IPS-20b (cell line): ENCODE measurements around the gene RHO.

Experiments
- H3K27ac ChIP-seq: one replicate; pipeline ENCODE4 v1.5.1; 2013; ENCODE audit warnings: low read length
- H3K27me3 ChIP-seq: 2 replicates; pipeline ENCODE4 v1.6.1; 2013; ENCODE audit warnings: mild to moderate bottlenecking, low read length, inconsistent platforms; ENCODE audit not compliant: insufficient read depth
- H3K36me3 ChIP-seq: 2 replicates; pipeline ENCODE4 v1.6.1; 2013; ENCODE audit warnings: low read depth, mild to moderate bottlenecking, inconsistent platforms, low read length, moderate library complexity; ENCODE audit not compliant: insufficient read depth
- H3K4me1 ChIP-seq: 2 replicates; pipeline ENCODE4 v1.6.1; 2013; ENCODE audit warnings: mild to moderate bottlenecking, control low read depth, inconsistent platforms, low read length, moderate library complexity; ENCODE audit not compliant: insufficient read depth
- H3K4me3 ChIP-seq: 2 replicates; pipeline ENCODE4 v1.5.1; 2013; ENCODE audit warnings: mild to moderate bottlenecking, low read length, inconsistent platforms
- H3K9ac ChIP-seq: 2 replicates; pipeline ENCODE4 v1.6.1; 2013; ENCODE audit warnings: low read depth, mild to moderate bottlenecking, inconsistent platforms, low read length, moderate library complexity
- H3K9me3 ChIP-seq: 2 replicates; pipeline ENCODE4 v1.6.1; 2013; ENCODE audit warnings: mild to moderate bottlenecking, low read depth, low read length, inconsistent platforms; ENCODE audit not compliant: insufficient read depth

Gene RHO

DNA sequence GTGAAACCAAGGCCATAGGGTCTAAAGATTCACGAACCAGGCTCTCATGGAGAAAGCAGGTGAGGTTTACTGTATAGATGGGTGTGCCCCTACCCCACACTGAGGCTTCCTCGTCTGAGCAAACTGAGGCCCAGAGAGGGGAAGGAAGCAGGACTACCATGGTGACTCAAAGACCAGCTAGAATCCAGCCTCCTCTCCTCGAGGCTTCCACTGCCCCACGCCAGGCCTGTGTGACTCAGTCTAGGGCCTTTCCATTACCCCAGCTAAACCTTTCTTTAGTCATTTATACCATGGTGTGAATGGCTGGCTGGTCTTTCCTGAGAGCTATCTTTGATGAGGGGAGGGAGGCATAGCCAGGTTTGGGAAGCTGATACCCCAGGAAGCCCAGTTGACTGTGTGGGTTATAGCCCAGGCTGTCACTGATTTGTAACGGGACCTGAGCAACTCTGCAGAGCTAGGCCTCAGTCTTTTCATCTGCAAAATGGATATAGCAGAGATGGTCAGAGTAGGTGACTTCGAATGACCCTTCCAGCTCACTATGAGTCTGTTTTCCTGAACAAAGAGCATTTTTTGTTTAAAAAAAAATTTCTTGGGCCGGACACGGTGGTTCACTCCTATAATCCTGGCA is 3.0 kb upstream of the RHO start:
- Histone ChIP-seq H3K4me1 (peaks cover 9% of the 10 kb centered on the region), H3K4me3 (no peak overlapping the region), H3K36me3 (no peaks in the 10 kb centered on the region), H3K27ac (no peak overlapping the region), H3K9me3 (no peaks in the 10 kb centered on the region), H3K9ac (no peak overlapping the region), H3K27me3 (no peaks in the 10 kb centered on the region)

DNA sequence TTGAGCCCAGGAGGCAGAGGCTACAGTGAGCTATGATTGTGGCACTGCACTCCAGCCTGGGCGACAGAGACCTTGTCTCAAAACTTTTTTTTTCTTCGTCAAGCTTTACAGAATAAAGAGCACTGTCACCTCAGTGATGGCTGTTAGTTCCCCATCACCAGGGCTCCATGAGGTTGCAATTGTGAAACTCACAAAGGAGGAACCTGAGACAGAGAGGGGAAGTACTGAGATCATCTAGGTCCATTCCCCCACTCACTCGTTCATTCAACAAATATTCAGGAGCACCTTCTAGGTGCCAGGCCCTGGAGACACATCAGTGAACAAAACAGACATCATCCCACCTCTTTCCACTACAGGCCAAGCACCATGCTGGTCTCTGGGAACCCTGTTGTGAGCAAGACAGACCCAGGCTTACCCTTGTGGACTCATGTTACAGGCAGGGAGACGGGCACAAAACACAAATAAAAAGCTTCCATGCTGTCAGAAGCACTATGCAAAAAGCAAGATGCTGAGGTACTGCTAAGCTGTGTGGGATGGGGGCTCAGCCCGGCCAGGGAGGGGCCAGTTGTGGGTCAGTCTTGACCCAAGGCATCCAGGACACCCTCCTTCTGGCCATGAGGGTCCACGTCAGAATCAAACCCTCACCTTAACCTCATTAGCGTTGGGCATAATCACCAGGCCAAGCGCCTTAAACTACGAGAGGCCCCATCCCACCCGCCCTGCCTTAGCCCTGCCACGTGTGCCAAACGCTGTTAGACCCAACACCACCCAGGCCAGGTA is 2.1 kb upstream of the RHO start:
- H3K27ac ChIP-seq = no peak overlapping the region
- no peaks in the 10 kb centered on the region for H3K9me3 ChIP-seq
- no peak overlapping the region for H3K4me3 ChIP-seq
- no peak overlapping the region for H3K9ac ChIP-seq
- H3K4me1 ChIP-seq = peaks cover 13% of the 10 kb centered on the region
- no peaks in the 10 kb centered on the region for H3K36me3 ChIP-seq
- H3K27me3 ChIP-seq = no peaks in the 10 kb centered on the region

DNA sequence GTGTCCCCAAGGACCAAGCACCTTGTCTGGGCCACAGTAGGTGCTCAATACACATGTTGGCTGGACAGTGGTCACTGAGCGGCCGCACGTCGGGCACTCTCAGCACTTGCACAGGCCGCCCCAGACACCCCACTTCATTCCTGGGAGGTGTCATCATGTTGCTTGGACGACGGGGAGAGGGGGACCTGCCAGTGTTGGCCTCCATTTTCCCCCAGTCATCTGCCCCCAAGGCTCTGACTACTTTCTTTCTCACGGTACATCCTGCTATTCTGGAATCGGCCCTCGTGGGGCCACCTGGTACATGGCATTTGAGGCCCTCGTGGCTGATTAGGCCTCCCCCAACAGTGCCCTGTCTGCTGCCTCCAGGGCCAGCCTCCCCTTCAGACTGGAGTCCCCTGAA is 1.2 kb upstream of the RHO start:
- Histone ChIP-seq H3K9ac (no peak overlapping the region), H3K4me1 (peaks cover 13% of the 10 kb centered on the region), H3K27me3 (no peaks in the 10 kb centered on the region), H3K27ac (no peak overlapping the region), H3K9me3 (no peaks in the 10 kb centered on the region), H3K36me3 (no peaks in the 10 kb centered on the region), H3K4me3 (no peak overlapping the region)

DNA sequence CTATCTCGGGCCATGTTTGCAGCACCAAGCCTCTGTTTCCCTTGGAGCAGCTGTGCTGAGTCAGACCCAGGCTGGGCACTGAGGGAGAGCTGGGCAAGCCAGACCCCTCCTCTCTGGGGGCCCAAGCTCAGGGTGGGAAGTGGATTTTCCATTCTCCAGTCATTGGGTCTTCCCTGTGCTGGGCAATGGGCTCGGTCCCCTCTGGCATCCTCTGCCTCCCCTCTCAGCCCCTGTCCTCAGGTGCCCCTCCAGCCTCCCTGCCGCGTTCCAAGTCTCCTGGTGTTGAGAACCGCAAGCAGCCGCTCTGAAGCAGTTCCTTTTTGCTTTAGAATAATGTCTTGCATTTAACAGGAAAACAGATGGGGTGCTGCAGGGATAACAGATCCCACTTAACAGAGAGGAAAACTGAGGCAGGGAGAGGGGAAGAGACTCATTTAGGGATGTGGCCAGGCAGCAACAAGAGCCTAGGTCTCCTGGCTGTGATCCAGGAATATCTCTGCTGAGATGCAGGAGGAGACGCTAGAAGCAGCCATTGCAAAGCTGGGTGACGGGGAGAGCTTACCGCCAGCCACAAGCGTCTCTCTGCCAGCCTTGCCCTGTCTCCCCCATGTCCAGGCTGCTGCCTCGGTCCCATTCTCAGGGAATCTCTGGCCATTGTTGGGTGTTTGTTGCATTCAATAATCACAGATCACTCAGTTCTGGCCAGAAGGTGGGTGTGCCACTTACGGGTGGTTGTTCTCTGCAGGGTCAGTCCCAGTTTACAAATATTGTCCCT is 1.2 kb downstream of the RHO start:
- H3K9me3 ChIP-seq = no peaks in the 10 kb centered on the region
- H3K27me3 ChIP-seq = no peaks in the 10 kb centered on the region
- H3K4me1 ChIP-seq = peaks cover 16% of the 10 kb centered on the region
- H3K27ac ChIP-seq = no peak overlapping the region
- H3K9ac ChIP-seq = peak overlapping the region; percentile 12; the same call in 1 of the 2 replicates
- no peaks in the 10 kb centered on the region for H3K36me3 ChIP-seq
- H3K4me3 ChIP-seq = peak overlapping the region; percentile 31; the same call in 1 of the 2 replicates

DNA sequence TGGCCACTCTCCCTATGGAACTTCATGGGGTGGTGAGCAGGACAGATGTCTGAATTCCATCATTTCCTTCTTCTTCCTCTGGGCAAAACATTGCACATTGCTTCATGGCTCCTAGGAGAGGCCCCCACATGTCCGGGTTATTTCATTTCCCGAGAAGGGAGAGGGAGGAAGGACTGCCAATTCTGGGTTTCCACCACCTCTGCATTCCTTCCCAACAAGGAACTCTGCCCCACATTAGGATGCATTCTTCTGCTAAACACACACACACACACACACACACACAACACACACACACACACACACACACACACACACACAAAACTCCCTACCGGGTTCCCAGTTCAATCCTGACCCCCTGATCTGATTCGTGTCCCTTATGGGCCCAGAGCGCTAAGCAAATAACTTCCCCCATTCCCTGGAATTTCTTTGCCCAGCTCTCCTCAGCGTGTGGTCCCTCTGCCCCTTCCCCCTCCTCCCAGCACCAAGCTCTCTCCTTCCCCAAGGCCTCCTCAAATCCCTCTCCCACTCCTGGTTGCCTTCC is 1.9 kb downstream of the RHO start:
- H3K27me3 ChIP-seq = no peaks in the 10 kb centered on the region
- no peaks in the 10 kb centered on the region for H3K9me3 ChIP-seq
- H3K4me3 ChIP-seq = peak overlapping the region; percentile 31; the same call in 1 of the 2 replicates
- H3K27ac ChIP-seq = no peak overlapping the region
- H3K36me3 ChIP-seq = no peaks in the 10 kb centered on the region
- peaks cover 16% of the 10 kb centered on the region for H3K4me1 ChIP-seq
- H3K9ac ChIP-seq = peak overlapping the region; percentile 25; the same call in 1 of the 2 replicates

DNA sequence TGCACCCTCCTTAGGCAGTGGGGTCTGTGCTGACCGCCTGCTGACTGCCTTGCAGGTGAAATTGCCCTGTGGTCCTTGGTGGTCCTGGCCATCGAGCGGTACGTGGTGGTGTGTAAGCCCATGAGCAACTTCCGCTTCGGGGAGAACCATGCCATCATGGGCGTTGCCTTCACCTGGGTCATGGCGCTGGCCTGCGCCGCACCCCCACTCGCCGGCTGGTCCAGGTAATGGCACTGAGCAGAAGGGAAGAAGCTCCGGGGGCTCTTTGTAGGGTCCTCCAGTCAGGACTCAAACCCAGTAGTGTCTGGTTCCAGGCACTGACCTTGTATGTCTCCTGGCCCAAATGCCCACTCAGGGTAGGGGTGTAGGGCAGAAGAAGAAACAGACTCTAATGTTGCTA is 2.4 kb downstream of the RHO start:
- H3K9me3 ChIP-seq = no peaks in the 10 kb centered on the region

DNA sequence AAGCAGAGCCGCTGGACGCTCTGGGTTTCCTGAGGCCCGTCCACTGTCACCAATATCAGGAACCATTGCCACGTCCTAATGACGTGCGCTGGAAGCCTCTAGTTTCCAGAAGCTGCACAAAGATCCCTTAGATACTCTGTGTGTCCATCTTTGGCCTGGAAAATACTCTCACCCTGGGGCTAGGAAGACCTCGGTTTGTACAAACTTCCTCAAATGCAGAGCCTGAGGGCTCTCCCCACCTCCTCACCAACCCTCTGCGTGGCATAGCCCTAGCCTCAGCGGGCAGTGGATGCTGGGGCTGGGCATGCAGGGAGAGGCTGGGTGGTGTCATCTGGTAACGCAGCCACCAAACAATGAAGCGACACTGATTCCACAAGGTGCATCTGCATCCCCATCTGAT is 3.3 kb downstream of the RHO start:
- no peak overlapping the region for H3K27ac ChIP-seq
- H3K4me1 ChIP-seq = peaks cover 16% of the 10 kb centered on the region
- H3K27me3 ChIP-seq = no peaks in the 10 kb centered on the region
- H3K36me3 ChIP-seq = no peaks in the 10 kb centered on the region
- H3K9ac ChIP-seq = no peak overlapping the region
- no peaks in the 10 kb centered on the region for H3K9me3 ChIP-seq
- H3K4me3 ChIP-seq = no peak overlapping the region

More for the DNA sequence above, 2.4 kb downstream of the RHO start:
- H3K27me3 ChIP-seq = no peaks in the 10 kb centered on the region
- no peak overlapping the region for H3K27ac ChIP-seq
- H3K9ac ChIP-seq = peak overlapping the region; percentile 25; the same call in 1 of the 2 replicates
- no peaks in the 10 kb centered on the region for H3K36me3 ChIP-seq
- no peak overlapping the region for H3K4me3 ChIP-seq
- peaks cover 16% of the 10 kb centered on the region for H3K4me1 ChIP-seq

DNA sequence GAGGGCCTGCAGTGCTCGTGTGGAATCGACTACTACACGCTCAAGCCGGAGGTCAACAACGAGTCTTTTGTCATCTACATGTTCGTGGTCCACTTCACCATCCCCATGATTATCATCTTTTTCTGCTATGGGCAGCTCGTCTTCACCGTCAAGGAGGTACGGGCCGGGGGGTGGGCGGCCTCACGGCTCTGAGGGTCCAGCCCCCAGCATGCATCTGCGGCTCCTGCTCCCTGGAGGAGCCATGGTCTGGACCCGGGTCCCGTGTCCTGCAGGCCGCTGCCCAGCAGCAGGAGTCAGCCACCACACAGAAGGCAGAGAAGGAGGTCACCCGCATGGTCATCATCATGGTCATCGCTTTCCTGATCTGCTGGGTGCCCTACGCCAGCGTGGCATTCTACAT is 3.8 kb downstream of the RHO start:
- no peak overlapping the region for H3K27ac ChIP-seq
- H3K27me3 ChIP-seq = no peaks in the 10 kb centered on the region
- no peak overlapping the region for H3K9ac ChIP-seq
- H3K4me1 ChIP-seq = peaks cover 16% of the 10 kb centered on the region
- no peak overlapping the region for H3K4me3 ChIP-seq
- H3K9me3 ChIP-seq = no peaks in the 10 kb centered on the region
- H3K36me3 ChIP-seq = no peaks in the 10 kb centered on the region

DNA sequence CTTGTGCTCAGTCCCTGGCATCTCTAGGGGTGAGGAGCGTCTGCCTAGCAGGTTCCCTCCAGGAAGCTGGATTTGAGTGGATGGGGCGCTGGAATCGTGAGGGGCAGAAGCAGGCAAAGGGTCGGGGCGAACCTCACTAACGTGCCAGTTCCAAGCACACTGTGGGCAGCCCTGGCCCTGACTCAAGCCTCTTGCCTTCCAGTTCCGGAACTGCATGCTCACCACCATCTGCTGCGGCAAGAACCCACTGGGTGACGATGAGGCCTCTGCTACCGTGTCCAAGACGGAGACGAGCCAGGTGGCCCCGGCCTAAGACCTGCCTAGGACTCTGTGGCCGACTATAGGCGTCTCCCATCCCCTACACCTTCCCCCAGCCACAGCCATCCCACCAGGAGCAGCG is 5.0 kb downstream of the RHO start:
- Histone ChIP-seq H3K27ac (no peak overlapping the region), H3K4me3 (no peak overlapping the region), H3K4me1 (peaks cover 16% of the 10 kb centered on the region), H3K9ac (no peak overlapping the region), H3K36me3 (no peaks in the 10 kb centered on the region), H3K9me3 (no peaks in the 10 kb centered on the region), H3K27me3 (no peaks in the 10 kb centered on the region)

DNA sequence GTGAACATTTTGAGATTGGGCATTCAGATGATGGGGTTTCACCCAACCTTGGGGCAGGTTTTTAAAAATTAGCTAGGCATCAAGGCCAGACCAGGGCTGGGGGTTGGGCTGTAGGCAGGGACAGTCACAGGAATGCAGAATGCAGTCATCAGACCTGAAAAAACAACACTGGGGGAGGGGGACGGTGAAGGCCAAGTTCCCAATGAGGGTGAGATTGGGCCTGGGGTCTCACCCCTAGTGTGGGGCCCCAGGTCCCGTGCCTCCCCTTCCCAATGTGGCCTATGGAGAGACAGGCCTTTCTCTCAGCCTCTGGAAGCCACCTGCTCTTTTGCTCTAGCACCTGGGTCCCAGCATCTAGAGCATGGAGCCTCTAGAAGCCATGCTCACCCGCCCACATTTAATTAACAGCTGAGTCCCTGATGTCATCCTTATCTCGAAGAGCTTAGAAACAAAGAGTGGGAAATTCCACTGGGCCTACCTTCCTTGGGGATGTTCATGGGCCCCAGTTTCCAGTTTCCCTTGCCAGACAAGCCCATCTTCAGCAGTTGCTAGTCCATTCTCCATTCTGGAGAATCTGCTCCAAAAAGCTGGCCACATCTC is 6.1 kb downstream of the RHO start:
- Histone ChIP-seq H3K36me3 (no peaks in the 10 kb centered on the region), H3K27ac (no peak overlapping the region), H3K9ac (no peak overlapping the region), H3K27me3 (no peaks in the 10 kb centered on the region), H3K9me3 (no peaks in the 10 kb centered on the region), H3K4me1 (peaks cover 20% of the 10 kb centered on the region), H3K4me3 (no peak overlapping the region)

DNA sequence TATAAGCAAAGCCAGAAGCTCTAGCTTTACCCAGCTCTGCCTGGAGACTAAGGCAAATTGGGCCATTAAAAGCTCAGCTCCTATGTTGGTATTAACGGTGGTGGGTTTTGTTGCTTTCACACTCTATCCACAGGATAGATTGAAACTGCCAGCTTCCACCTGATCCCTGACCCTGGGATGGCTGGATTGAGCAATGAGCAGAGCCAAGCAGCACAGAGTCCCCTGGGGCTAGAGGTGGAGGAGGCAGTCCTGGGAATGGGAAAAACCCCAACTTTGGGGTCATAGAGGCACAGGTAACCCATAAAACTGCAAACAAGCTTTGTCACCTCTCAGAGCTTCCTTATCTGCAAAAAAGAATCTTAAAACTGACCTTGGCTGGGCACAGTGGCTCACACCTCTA is 6.6 kb downstream of the RHO start:
- no peaks in the 10 kb centered on the region for H3K36me3 ChIP-seq
- H3K4me3 ChIP-seq = no peak overlapping the region
- H3K27ac ChIP-seq = no peak overlapping the region
- no peaks in the 10 kb centered on the region for H3K9me3 ChIP-seq
- no peaks in the 10 kb centered on the region for H3K27me3 ChIP-seq
- no peak overlapping the region for H3K9ac ChIP-seq
- peaks cover 15% of the 10 kb centered on the region for H3K4me1 ChIP-seq
